Measurements from ENCODE around the gene RPS14. TPM values are rescaled to one million over a fixed set of nuclear protein-coding genes. Genes with fewer than 3 reads are reported as not detected.

The RPS14 gene
- total and polyA plus RNA-seq, 9 of the 15 experiments (the other 6 are each of a cell fraction or from before 2014, with no cell fraction given) = 1,824 to 5,983 (median 3,017) TPM

- no peak for TF ChIP-seq RFX7 (CRISPR knock-in tag; IDR thresholded peaks at IDR 0.05)
- no peak for TF ChIP-seq MAFK (IDR thresholded peaks at IDR 0.05; ENCODE audit: low read length)
- peak; percentile 61; the same call in 1 of the 2 replicates for TF ChIP-seq HMBOX1 (IDR thresholded peaks at IDR 0.05)
- peak; percentile 88 for TF ChIP-seq CREB1 (IDR thresholded peaks at IDR 0.05)
- peak; percentile 88 for TF ChIP-seq CREB1 (CRISPR knock-in tag; IDR thresholded peaks at IDR 0.05)
- no peak for TF ChIP-seq ATF1 (CRISPR knock-in tag; IDR thresholded peaks at IDR 0.05)
- peak; percentile 93 for TF ChIP-seq ATF1 (tag; IDR thresholded peaks at IDR 0.05)
- TF ChIP-seq, protein P1, sequence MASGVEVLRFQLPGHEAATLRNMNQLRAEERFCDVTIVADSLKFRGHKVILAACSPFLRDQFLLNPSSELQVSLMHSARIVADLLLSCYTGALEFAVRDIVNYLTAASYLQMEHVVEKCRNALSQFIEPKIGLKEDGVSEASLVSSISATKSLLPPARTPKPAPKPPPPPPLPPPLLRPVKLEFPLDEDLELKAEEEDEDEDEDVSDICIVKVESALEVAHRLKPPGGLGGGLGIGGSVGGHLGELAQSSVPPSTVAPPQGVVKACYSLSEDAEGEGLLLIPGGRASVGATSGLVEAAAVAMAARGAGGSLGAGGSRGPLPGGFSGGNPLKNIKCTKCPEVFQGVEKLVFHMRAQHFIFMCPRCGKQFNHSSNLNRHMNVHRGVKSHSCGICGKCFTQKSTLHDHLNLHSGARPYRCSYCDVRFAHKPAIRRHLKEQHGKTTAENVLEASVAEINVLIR (CRISPR knock-in tag; IDR thresholded peaks at IDR 0.05) = peak; percentile 43; the same call in 1 of the 2 replicates
- TF ChIP-seq NFYB (IDR thresholded peaks at IDR 0.05; ENCODE audit: extremely low read depth, insufficient read length) = peak; percentile 97
- peak; percentile 99 for TF ChIP-seq RFX5 (IDR thresholded peaks at IDR 0.05; ENCODE audit: low read depth, low read length)
- no peak for TF ChIP-seq RBM15 (IDR thresholded peaks at IDR 0.05; ENCODE audit: insufficient read depth, low read length)
- TF ChIP-seq YY1 (IDR thresholded peaks at IDR 0.05; ENCODE audit: borderline replicate concordance in 1 of 3, control insufficient read depth in 1 of 3, extremely low read depth in 1 of 3, insufficient read depth in 3 of 3, insufficient read length in 1 of 3, insufficient replicate concordance in 2 of 3, low read depth in 1 of 3, low read length in 2 of 3) = peak in 1 of 3 experiments; percentile 9
These were observed 38.9 kb downstream of the RPS14 start (continued) for GRCh38 chr5:150410524-150411244.
